Activated CD4-positive, alpha-beta memory T cell treated with anti-CD3 and anti-CD28 coated beads for 36 hours (primary cell): ENCODE data around the gene CLPTM1L. TPM values are rescaled to one million over a fixed set of nuclear protein-coding genes. Genes with fewer than 3 reads are reported as not detected.
"Not testable (repeated sequence)": the region's sequence is repeated elsewhere in the genome, so short reads cannot be mapped to it uniquely, and the experiment has no call there.

Experiments used
- CTCF ChIA-PET: fragments of 350-600 bp; sonication (Branson Sonifier 250); formaldehyde crosslinking; loops from one replicate; lab custom pipeline; 2021; ENCODE audit warnings: antibody characterized with exemption, inconsistent platforms; lab: Charles Lee
- POLR2A ChIA-PET: fragments of 350-600 bp; sonication (Branson Sonifier 250); formaldehyde crosslinking; loops from one replicate; lab custom pipeline; 2021; ENCODE audit warnings: antibody characterized with exemption; lab: Charles Lee
- DNase-seq: peaks from one replicate; pipeline ENCODE4 v3.0.0-alpha.2; 2020
- H3K27ac Mint-ChIP-seq: one replicate; pipeline ENCODE4 v1.8.0; 2021; ENCODE audit warnings: mixed read lengths
- H3K27me3 Mint-ChIP-seq: one replicate; pipeline ENCODE4 v1.8.0; 2021; ENCODE audit warnings: mixed read lengths
- H3K36me3 Mint-ChIP-seq: one replicate; pipeline ENCODE4 v1.8.0; 2021; ENCODE audit warnings: mixed read lengths
- H3K4me1 Mint-ChIP-seq: one replicate; pipeline ENCODE4 v1.8.0; 2021; ENCODE audit warnings: low read depth, mixed read lengths
- H3K4me3 Mint-ChIP-seq: one replicate; pipeline ENCODE4 v1.8.0; 2021; ENCODE audit warnings: mild to moderate bottlenecking, mixed read lengths
- H3K9me3 Mint-ChIP-seq: one replicate; pipeline ENCODE4 v1.8.0; 2021; ENCODE audit warnings: mixed read lengths
- intact Hi-C: fragments of 100-400 bp; cut with micrococcal nuclease; formaldehyde crosslinking; loops from one replicate; pipeline ENCODE4 v1.15.1; 2023
- total RNA-seq, 2 experiments: library from RNA; stranded (reverse); gene quantifications; one replicate each; pipeline ENCODE4 v1.2.3, GENCODE V29; 2021

The CLPTM1L gene
- total RNA-seq, 2 experiments from 2014 or later, result 70.1 to 72.9 TPM

- no peak for DNase-seq
- H3K9me3 Mint-ChIP-seq, result no peaks in the 10 kb centered on the region
- H3K27ac Mint-ChIP-seq, result no peak overlapping the region
- POLR2A ChIA-PET, result no interaction called here
- no peaks in the 10 kb centered on the region for H3K4me1 Mint-ChIP-seq
- intact Hi-C loops, result no loop called here
- H3K4me3 Mint-ChIP-seq, result no peak overlapping the region
- H3K36me3 Mint-ChIP-seq, result peaks cover 5% of the 10 kb centered on the region
- CTCF ChIA-PET, result no interaction called here
- H3K27me3 Mint-ChIP-seq, result no peaks in the 10 kb centered on the region
Measured at GRCh38 chr5:1278656-1279442, 66.0 kb downstream of the CLPTM1L start.

GRCh38 chr5:1278216-1278615, 66.7 kb downstream of the CLPTM1L start:
- Mint-ChIP-seq H3K4me1 (no peaks in the 10 kb centered on the region), H3K27me3 (no peaks in the 10 kb centered on the region), H3K4me3 (no peak overlapping the region), H3K27ac (no peak overlapping the region), H3K9me3 (no peaks in the 10 kb centered on the region), H3K36me3 (peaks cover 5% of the 10 kb centered on the region)
- intact Hi-C loops, result no loop called here
- ChIA-PET CTCF (no interaction called here), POLR2A (no interaction called here)
- DNase-seq, result no peak

GRCh38 chr5:1277781-1278180, 67.1 kb downstream of the CLPTM1L start:
- DNase-seq, result no peak
- CTCF ChIA-PET, result no interaction called here
- intact Hi-C loops, result no loop called here
- H3K9me3 Mint-ChIP-seq, result no peaks in the 10 kb centered on the region
- H3K27ac Mint-ChIP-seq, result no peak overlapping the region
- H3K4me3 Mint-ChIP-seq, result no peak overlapping the region
- no peaks in the 10 kb centered on the region for H3K27me3 Mint-ChIP-seq
- peaks cover 5% of the 10 kb centered on the region for H3K36me3 Mint-ChIP-seq
- no peaks in the 10 kb centered on the region for H3K4me1 Mint-ChIP-seq
- POLR2A ChIA-PET, result no interaction called here

- POLR2A ChIA-PET, result interaction anchor here (1.0 kb wide), 1 partner anchor 60 kb away, joined by 3 read pairs; no protein-coding TSS in a partner anchor
- no peak overlapping the region for H3K4me3 Mint-ChIP-seq
- H3K27me3 Mint-ChIP-seq, result no peaks in the 10 kb centered on the region
- no peaks in the 10 kb centered on the region for H3K4me1 Mint-ChIP-seq
- DNase-seq, result no peak
- no peaks in the 10 kb centered on the region for H3K9me3 Mint-ChIP-seq
- intact Hi-C loops, result no loop called here
- H3K27ac Mint-ChIP-seq, result no peak overlapping the region
- peaks cover 5% of the 10 kb centered on the region for H3K36me3 Mint-ChIP-seq
- CTCF ChIA-PET, result no interaction called here
Measured at GRCh38 chr5:1277331-1277730, 67.6 kb downstream of the CLPTM1L start.

- POLR2A ChIA-PET, result interaction anchor here (1.0 kb wide), 1 partner anchor 60 kb away, joined by 3 read pairs; no protein-coding TSS in a partner anchor
Measured at GRCh38 chr5:1276930-1277329, 68.0 kb downstream of the CLPTM1L start.

GRCh38 chr5:1275397-1276391, 69.2 kb downstream of the CLPTM1L start:
- DNase-seq, H3K9me3 Mint-ChIP-seq, POLR2A ChIA-PET, CTCF ChIA-PET, H3K36me3 Mint-ChIP-seq, intact Hi-C loops, H3K4me1 Mint-ChIP-seq, H3K27me3 Mint-ChIP-seq, H3K4me3 Mint-ChIP-seq, H3K27ac Mint-ChIP-seq: not testable (repeated sequence)

More at GRCh38 chr5:1276930-1277329, 68.0 kb downstream of the CLPTM1L start:
- intact Hi-C loops, result no loop called here
- DNase-seq, result no peak
- H3K27ac Mint-ChIP-seq, result no peak overlapping the region
- H3K36me3 Mint-ChIP-seq, result peaks cover 5% of the 10 kb centered on the region
- CTCF ChIA-PET, result no interaction called here
- H3K27me3 Mint-ChIP-seq, result no peaks in the 10 kb centered on the region
- no peaks in the 10 kb centered on the region for H3K4me1 Mint-ChIP-seq
- H3K4me3 Mint-ChIP-seq, result no peak overlapping the region
- H3K9me3 Mint-ChIP-seq, result no peaks in the 10 kb centered on the region

DNA sequence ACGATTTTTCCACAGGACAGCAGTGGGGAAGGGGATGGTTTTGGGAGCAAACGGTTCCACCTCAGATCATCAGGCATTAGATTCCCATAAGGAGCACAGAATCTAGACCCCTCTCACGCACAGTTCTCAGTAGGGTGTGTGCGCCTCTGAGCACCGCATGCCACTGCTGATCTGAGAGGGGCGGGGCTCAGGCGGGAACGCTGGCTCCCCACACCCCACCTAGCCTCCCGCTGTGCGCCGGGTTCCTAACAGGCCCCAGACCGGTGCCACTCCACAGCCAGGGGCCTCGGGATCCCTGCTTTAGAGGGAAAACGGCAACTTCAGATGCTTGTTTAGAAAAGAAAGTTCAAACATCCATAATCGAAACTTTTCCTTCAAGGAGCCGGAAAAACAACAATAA, 70.4 kb downstream of the CLPTM1L start:
- ChIA-PET CTCF (no interaction called here), POLR2A (no interaction called here)
- no peaks in the 10 kb centered on the region for H3K4me1 Mint-ChIP-seq
- H3K27me3 Mint-ChIP-seq, result no peaks in the 10 kb centered on the region
- no peak overlapping the region for H3K4me3 Mint-ChIP-seq
- H3K9me3 Mint-ChIP-seq, result no peaks in the 10 kb centered on the region
- intact Hi-C loops, result no loop called here
- H3K36me3 Mint-ChIP-seq, result peaks cover 5% of the 10 kb centered on the region
- no peak overlapping the region for H3K27ac Mint-ChIP-seq
- no peak for DNase-seq

DNA sequence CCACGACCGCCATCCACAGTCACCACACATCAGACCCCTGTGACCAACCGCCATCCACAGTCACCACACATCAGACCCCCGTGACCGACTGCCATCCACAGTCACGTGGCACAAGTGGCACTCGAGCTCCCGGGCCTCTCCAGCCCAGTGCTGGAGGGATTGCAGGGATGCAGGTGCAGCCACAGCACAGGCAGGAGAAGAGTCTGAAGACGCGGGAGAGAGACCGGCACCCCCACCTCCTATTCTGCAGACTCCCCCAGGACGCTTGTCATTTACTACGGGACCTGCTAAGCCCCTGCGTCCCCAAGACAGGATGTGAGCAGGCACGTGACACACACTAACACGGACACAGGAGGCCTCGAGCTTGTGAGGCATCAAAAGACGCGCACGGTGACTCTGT, 71.2 kb downstream of the CLPTM1L start:
- CTCF ChIA-PET, result no interaction called here
- intact Hi-C loops, result no loop called here
- POLR2A ChIA-PET, result no interaction called here

DNA sequence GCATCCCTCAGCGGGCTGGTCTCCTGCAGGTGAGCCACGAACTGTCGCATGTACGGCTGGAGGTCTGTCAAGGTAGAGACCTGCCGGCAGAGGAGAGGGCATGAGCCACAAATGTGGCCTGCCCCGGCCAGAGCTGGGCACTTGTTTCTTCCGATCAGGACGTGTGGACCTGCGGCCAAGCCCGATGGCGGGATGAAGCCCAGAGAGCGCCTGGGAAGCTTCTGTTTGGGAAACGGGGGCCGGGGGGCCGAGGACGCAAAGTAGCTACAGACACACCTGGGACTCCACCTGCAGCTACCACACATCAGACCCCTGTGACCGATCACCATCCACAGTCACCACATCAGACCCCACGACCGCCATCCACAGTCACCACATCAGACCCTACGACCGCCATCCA, 72.7 kb downstream of the CLPTM1L start:
- CTCF ChIA-PET, result no interaction called here
- Mint-ChIP-seq H3K4me1 (peaks cover 8% of the 10 kb centered on the region), H3K9me3 (no peaks in the 10 kb centered on the region), H3K27me3 (no peaks in the 10 kb centered on the region), H3K36me3 (no peaks in the 10 kb centered on the region), H3K4me3 (no peak overlapping the region), H3K27ac (no peak overlapping the region)
- POLR2A ChIA-PET, result no interaction called here
- DNase-seq, result no peak
- intact Hi-C loops, result no loop called here

More for the DNA sequence above, 71.2 kb downstream of the CLPTM1L start:
- H3K4me1 Mint-ChIP-seq, result peaks cover 4% of the 10 kb centered on the region
- H3K4me3 Mint-ChIP-seq, result no peak overlapping the region
- no peaks in the 10 kb centered on the region for H3K27me3 Mint-ChIP-seq
- no peaks in the 10 kb centered on the region for H3K9me3 Mint-ChIP-seq
- no peak overlapping the region for H3K27ac Mint-ChIP-seq
- no peak for DNase-seq
- peaks cover 5% of the 10 kb centered on the region for H3K36me3 Mint-ChIP-seq

DNA sequence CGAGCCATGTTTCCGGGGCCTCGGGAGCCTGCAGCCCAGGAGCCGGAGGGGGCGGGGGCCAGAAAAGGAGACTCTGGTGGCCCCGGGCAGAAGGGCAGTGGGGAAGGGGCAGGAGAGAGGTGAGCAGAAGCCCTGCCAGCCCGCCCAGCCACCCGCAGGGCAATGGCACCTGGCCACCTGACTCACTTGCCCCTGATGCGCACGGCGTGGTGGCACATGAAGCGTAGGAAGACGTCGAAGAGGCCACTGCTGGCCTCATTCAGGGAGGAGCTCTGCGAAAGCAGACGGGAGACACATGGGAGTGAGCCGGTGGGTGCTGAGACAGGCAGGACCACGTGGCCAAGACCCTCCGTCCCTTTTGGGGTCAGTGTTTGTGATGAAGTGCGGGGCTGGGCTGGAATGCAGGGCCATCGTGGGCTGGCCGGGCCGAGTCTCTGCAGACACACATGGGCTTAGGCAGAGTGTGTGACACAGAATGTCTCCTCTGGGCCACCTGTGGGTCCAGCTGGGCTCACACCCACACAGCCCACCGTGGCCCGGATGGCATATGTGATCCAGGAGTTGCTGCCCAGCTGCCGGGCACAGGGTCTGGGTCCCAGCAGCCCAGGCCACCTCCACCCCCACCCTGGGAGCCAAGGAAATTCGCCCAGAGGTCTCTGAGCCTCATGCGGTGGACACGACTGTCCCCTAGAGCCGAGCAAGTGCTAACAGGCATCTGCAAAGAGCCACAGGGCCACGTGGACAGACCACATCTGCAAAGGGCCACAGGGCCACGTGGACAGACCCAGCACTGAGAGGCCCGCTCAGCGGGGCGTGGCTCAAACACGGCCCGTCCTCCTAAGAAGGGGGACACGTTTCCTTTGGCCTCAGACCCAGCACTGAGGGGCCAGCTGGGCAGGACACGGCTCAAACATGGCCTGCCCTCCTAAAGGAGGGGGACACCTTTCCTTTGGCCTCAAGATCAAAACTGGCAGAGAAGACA, 73.7 kb downstream of the CLPTM1L start:
- Mint-ChIP-seq H3K36me3 (no peaks in the 10 kb centered on the region), H3K27me3 (no peaks in the 10 kb centered on the region), H3K27ac (no peak overlapping the region), H3K4me3 (no peak overlapping the region), H3K9me3 (no peaks in the 10 kb centered on the region), H3K4me1 (peaks cover 8% of the 10 kb centered on the region)
- intact Hi-C loops, result no loop called here
- CTCF ChIA-PET, result no interaction called here
- no peak for DNase-seq
- POLR2A ChIA-PET, result interaction anchor here (0.6 kb wide), 1 partner anchor 199 kb away, joined by 3 read pairs; no protein-coding TSS in a partner anchor

DNA sequence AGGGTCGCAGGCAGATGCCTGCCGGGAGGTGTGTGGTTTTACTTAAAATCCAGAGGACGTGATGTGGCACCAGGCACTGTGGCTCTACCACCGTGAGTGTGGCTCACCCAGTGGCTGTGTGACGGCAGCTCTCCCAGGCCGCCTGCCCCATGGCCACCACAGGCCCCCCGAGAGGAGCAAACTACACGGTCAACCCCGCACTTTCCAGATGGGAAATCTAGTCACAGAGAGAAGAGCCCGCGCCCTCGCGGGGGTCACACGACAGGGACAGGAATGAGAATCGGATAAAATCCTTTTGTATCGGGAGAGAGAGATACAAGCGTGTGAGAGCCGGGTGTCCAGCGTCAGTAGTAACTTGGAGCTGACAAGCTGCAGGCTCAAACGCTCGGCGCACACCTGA, 74.5 kb downstream of the CLPTM1L start:
- Mint-ChIP-seq H3K27me3 (no peaks in the 10 kb centered on the region), H3K4me3 (no peak overlapping the region), H3K4me1 (peaks cover 8% of the 10 kb centered on the region), H3K27ac (no peak overlapping the region), H3K9me3 (no peaks in the 10 kb centered on the region), H3K36me3 (no peaks in the 10 kb centered on the region)
- ChIA-PET CTCF (no interaction called here), POLR2A (no interaction called here)
- DNase-seq, result no peak
- intact Hi-C loops, result no loop called here
